GM19324 (cell line): ENCODE data around the gene HASPIN.

Experiments
- ATAC-seq: cut with Tn5 transposase; IDR thresholded peaks from one replicate; pipeline ENCODE4 v1.9.1; 2021; ENCODE audit warnings: mild to moderate bottlenecking, moderate library complexity; ENCODE audit not compliant: unreplicated experiment, low FRiP score

Gene HASPIN

GRCh38 chr17:3723556-3724377 is at the start of gene HASPIN:
HASPIN (plus strand) TSS chr17:3723903; CDS start chr17:3723936, 33 bp downstream.
- peak; percentile 87 for ATAC-seq

GRCh38 chr17:3675886-3676285 is 47.8 kb upstream of the HASPIN start:
- ATAC-seq: no peak

DNA sequence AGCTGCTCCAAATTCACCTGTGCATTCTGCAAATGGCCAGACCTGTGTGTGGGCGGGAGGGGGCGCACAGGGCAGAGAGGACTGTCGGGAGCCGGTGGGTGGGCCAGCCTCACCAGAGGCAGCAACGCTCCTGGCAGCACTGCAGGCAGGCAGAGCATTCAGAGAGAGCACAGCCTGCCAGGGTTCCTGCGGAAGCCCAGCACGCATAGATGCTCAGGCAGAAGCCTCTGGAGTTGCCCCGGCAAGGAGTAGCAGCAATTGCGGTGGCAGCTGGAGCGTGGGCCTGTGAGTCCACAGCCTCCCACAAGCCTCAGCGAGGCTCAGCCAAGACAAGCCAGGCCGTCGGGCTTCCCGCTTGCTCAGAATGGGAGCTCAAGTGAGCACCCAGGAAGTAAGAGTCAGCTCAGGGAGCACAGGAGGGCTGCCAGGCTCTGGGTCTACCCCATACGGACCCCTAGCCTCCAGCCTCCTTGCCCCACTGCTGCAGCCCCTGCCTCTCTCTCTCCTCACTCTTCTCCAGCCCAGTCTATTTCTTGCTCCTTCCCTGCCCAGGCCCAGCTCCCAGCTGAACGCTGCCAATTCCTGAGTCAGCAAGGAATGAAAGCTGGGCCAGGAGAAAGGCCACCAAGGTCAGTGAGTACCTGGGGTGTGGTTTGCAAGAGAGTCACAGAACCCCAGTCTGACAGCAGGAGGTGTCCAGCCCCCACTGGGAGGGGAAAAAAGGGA is 45.4 kb upstream of the HASPIN start:
- no peak for ATAC-seq

GRCh38 chr17:3678821-3679530 is 44.7 kb upstream of the HASPIN start:
- no peak for ATAC-seq

DNA sequence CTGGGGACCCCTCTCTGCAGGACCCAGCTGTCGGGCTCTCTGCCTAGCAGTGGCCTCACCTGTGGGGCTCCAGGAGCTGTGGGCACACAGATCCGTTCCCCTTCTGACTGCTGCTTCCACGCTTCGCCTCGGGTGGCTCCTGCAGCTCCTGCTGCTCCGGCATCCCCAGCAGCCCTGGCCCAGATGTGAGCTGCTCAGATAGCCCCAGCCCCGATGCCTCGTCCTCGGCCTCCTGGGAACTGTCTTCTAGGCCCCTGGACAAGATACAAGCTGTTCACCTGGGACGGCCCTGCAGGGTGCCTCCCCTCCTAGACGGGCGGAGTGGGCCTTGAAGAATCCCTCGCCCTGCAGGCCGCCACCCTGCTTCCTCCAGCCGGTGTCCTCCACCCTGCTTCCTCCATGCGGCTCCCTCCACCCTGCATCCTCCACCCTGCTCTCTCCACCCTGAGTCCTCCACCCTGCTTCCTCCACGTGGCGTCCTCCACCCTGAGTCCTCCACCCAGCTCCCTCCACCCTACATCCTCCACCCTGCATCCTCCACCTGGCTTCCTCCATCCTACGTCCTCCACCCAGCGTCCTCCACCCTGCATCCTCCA is 44.1 kb upstream of the HASPIN start:
- ATAC-seq: no peak

GRCh38 chr17:3681057-3681456 is 42.6 kb upstream of the HASPIN start:
- ATAC-seq: no peak

GRCh38 chr17:3681565-3681964 is 42.1 kb upstream of the HASPIN start:
- ATAC-seq: no peak

- ATAC-seq: no peak
Observed at GRCh38 chr17:3682033-3682432, 41.7 kb upstream of the HASPIN start.

DNA sequence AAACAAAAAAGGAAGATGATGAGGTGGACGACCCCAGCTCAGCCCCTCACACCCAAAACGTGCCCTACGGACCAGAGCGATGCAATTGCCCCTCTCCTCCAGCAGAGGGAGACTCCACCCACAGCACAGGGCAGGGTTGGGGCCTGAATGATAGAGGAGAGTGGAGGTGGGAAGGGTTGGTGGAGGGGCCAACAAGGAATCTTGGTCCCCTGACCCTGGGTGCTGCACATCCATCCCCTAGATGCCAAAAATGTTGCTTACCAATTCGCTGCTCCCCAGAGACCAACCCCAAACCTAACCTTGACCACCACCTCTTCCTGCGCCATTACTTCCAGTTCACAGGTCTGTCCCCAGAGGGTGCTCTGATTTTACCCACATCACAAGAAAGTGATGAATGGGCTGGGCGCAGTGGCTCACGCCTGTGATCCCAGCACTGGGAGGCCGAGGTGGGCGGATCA is 40.6 kb upstream of the HASPIN start:
- ATAC-seq: peak; percentile 66

GRCh38 chr17:3685174-3685573 is 38.5 kb upstream of the HASPIN start:
- no peak for ATAC-seq

DNA sequence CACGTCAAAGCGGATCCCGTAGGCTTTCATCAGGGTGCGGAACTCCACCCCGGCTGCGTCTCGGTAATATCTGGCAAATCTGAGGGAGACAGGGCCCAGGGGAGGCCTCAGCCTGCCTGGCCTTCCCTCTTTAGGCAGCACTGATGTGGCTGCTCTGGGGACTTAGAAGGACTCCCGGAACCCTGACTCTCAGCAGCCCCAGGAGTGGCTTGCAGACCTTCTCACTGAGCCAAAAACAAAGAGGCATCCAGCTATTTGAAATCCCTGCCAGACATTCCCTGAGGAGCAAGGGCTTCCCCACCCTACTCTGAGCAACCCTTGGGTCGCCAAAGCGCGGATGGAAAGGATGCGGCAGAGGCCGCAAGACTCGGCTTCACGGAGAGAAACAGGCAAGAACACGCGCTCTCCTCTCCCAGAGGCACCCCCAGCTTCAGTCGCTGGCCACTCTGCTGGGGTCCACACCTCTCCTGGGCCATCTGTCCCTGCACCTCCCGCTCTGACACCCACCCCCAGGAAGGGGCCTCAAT is 35.6 kb upstream of the HASPIN start:
- no peak for ATAC-seq

DNA sequence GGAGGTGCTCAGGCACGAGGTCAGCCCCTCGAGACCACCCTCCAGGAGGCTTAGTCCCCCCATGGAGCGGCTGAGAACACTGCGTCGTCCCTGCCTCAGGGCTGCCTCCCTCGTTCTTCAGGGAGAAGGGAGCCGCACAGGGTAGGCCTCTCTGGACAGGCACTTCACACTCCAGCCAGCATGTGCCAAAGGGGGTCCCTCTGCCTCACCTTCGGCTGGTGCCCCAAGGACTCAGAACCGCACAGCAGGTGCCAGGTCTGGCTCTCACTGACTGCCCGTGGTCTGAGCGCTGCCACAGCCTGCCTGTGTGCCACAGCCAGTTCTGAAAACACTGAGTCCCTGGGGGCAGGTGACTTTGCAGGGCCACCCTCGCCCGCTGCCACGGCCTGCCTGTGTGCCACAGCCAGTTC is 34.8 kb upstream of the HASPIN start:
- ATAC-seq: no peak

DNA sequence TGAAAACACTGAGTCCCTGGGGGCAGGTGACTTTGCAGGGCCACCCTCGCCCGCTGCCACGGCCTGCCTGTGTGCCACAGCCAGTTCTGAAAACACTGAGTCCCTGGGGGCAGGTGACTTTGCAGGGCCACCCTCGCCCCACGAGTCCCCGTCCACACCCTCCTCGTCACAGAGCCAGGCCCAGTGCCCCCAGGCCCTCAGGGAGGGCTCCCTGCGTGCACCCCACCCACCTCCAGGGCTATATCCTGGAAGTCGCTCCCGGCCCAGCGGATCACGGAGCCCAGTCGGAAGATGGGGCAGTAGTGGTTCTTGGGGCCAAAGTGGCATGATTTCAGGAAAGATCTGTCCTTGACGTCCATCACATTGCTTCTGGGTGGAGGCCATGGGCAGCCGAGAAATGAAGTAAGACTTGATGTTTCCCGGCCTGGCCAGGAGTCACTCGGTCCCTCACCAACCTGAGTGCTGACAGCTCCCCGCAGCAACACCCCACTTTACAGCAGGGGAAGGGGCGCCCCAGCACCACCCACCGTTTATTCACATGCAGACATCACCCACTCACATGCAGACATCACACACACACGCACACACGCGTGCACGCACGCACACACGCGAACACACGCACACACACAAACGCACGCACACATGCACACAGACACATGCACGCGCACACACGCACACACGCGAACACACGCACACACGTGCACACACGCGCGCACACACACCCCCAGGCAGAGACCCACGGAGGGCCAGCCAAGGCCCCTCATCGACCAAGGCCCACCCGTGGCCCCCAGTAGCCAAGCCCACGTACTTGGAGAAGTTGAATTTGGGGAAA is 34.2 kb upstream of the HASPIN start:
- no peak for ATAC-seq

DNA sequence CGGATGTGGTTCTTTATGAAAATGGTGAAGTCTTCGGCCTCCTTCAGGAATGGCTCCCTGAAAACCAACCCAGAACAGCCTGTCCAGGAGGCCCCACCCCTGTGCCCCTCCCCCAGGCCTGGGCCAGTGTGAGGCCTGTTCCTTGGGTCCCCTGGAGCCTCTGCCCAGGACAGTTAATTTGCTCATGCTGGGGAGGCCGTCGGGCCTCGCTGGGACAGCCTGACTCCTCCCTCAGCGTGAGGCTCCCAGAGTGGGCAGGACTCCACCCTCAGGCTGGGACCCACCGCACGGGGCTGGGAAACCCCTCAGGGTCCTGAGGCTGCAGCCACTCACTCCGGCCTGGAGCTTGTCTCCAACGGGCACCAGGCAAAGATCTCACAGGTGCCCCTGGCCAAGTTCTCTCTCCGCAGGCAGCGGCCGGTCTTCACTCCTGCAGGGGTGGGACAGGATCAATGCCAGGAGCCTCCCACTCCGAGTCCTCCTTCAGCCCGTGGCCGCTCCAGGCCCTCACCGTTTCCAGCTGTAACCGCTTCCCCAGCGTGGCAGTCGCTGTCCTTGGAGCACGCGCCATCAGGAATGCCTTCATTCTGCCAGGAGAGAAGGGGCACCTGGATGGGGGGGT is 33.5 kb upstream of the HASPIN start:
- no peak for ATAC-seq

- ATAC-seq: no peak
Observed at GRCh38 chr17:3691617-3692067, 32.1 kb upstream of the HASPIN start.

- ATAC-seq: no peak
Observed at GRCh38 chr17:3692346-3692745, 31.4 kb upstream of the HASPIN start.

- no peak for ATAC-seq
Observed at GRCh38 chr17:3693141-3693540, 30.6 kb upstream of the HASPIN start.

DNA sequence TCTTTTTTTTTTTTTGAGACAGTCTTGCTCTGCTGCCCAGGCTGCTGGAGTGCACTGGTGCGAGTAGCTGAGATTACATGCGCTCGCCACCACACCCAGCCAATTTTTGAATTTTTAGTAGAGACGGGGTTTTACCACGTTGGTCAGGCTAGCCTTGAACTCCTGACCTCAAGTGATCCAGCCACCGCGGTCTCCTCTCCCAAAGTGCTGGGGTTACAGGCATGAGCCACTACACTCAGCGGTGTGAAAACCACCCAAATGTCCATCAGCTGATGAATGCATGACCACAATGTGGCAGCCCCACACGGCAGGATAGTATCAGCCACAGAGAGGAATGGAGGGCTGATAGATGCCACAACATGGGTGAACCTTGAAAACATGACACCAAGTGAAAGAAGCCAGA is 29.9 kb upstream of the HASPIN start:
- no peak for ATAC-seq

GRCh38 chr17:3695129-3695722 is 28.5 kb upstream of the HASPIN start:
- no peak for ATAC-seq
